GM19023 (cell line): ENCODE results near the gene ERV3-1.
"Not testable (repeated sequence)": the region's sequence is repeated elsewhere in the genome, so short reads cannot be mapped to it uniquely, and the experiment has no call there.

ENCODE experiments used
- ATAC-seq: cut with Tn5 transposase; IDR thresholded peaks from one replicate; pipeline ENCODE4 v1.9.1; 2021; ENCODE audit warnings: mild to moderate bottlenecking, moderate library complexity; ENCODE audit not compliant: unreplicated experiment

The ERV3-1 gene

DNA sequence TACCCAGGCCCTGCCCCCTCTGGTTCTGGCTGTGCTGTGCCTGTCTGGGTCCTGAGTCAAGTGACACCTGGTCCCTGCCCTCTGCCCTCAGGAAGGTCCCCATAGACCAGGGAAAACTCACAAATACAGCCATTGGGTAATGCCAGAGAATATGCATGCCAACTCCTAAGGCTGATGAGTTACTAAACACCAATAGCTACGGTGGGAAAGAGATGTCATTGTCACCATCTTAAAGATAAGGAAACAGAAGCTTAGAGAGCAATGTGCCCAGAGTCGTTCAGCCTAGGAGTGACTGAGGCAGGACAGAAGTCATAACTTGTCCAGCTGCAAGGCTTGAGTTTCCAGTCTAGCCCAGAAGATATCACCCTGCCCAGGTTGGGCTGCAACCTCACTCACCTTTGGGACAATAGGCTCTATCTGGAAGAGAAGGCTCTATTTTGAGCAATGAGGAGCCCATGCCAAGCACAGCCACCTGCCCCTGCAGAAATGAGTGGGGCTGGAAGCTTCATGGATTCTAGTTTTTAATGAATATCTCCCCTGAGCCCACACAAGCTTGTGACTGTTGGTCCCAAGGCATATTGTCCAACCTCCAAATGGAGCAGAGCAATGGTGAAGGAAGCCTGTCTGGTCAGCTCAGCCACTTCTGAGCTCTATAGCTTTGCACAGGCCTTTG lies 60.8 kb downstream of the ERV3-1 start:
- no peak for ATAC-seq

DNA sequence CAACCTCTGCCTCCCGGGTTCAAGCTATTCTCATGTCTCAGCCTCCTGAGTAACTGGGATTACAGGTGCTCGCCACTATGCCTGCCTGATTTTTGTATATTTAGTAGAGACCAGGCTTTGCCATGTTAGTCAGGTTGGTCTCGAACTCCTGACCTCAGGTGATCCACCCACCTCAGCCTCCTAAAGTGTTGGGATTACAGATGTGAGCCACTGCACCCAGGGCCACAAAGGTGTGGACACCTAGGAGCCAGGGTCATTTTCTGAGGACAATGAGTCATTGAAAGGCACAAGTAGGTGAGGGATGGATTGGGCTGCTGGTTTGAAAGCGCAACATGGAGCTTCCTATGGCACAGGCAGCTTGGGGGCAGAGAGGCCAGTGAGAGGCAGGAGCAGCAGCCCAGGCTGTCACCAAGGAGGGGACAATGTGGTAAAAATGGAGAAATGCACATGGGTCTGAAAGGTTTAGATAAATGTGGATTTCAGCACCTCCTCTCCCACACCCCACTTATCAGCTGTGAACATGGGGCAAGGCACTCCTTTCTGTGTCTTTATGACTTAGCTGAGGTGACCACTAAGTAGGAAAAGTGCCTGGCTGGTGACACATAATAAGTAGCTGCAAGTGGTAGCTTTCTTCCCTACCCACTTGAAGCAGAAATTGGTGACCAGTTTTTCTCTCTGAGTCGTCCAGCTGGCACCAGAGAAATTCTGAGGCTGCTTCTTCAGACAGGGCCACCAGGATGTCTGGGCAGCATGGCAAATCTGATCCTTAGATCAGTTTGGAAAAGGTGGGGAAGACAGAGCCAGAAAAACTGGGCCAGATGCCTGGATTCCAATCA lies 61.6 kb downstream of the ERV3-1 start:
- ATAC-seq, result not testable (repeated sequence)
